ENCODE measurements around the gene AMZ2.
A peak's percentile ranks its signal among the peaks of the same experiment; 100 is the strongest.
"Not testable (repeated sequence)": the region's sequence is repeated elsewhere in the genome, so short reads cannot be mapped to it uniquely, and the experiment has no call there.

AMZ2 gene

GRCh38 chr17:68253426-68253825 is 5.6 kb downstream of the AMZ2 start:
- DNase-seq (ENCODE audit: low read depth in 2 of 2), result not testable (repeated sequence)

- DNase-seq (ENCODE audit: low read depth in 2 of 2), result no peak
These were observed 7.3 kb downstream of the AMZ2 start for GRCh38 chr17:68255151-68255550.

- no peak for DNase-seq (ENCODE audit: low read depth in 2 of 2)
These were observed 8.1 kb downstream of the AMZ2 start for GRCh38 chr17:68255731-68256538.

- not testable (repeated sequence) for DNase-seq (ENCODE audit: low read depth in 2 of 2)
These were observed 8.9 kb downstream of the AMZ2 start for GRCh38 chr17:68256701-68257100.

GRCh38 chr17:68257934-68258333 is 10.1 kb downstream of the AMZ2 start:
- DNase-seq (ENCODE audit: low read depth in 2 of 2), result no peak

GRCh38 chr17:68258890-68259647 is 11.2 kb downstream of the AMZ2 start:
- DNase-seq (ENCODE audit: low read depth in 2 of 2), result peak; percentile 39 to 54

- DNase-seq (ENCODE audit: low read depth in 2 of 2), result not testable (repeated sequence)
These were observed 11.8 kb downstream of the AMZ2 start for GRCh38 chr17:68259648-68259951.

- DNase-seq (ENCODE audit: low read depth in 2 of 2), result no peak
These were observed 12.4 kb downstream of the AMZ2 start for GRCh38 chr17:68260051-68260762.

- not testable (repeated sequence) for DNase-seq (ENCODE audit: low read depth in 2 of 2)
These were observed 14.6 kb downstream of the AMZ2 start for GRCh38 chr17:68262467-68262866.

- DNase-seq (ENCODE audit: low read depth in 2 of 2), result not testable (repeated sequence)
These were observed 15.3 kb downstream of the AMZ2 start for GRCh38 chr17:68263101-68263681.

- DNase-seq (ENCODE audit: low read depth in 2 of 2), result not testable (repeated sequence)
These were observed 18.0 kb downstream of the AMZ2 start for GRCh38 chr17:68265833-68266232.

- no peak for DNase-seq (ENCODE audit: low read depth in 2 of 2)
These were observed 25.9 kb downstream of the AMZ2 start for GRCh38 chr17:68273722-68274121.

GRCh38 chr17:68276339-68276738 is 28.5 kb downstream of the AMZ2 start:
- not testable (repeated sequence) for DNase-seq (ENCODE audit: low read depth in 2 of 2)

- no peak for DNase-seq (ENCODE audit: low read depth in 2 of 2)
These were observed 30.0 kb downstream of the AMZ2 start for GRCh38 chr17:68277807-68278206.

GRCh38 chr17:68281965-68282364 is 34.1 kb downstream of the AMZ2 start:
- not testable (repeated sequence) for DNase-seq (ENCODE audit: low read depth in 2 of 2)

- DNase-seq (ENCODE audit: low read depth in 2 of 2), result no peak
These were observed 40.5 kb downstream of the AMZ2 start for GRCh38 chr17:68288375-68288774.

GRCh38 chr17:68288804-68289203 is 41.0 kb downstream of the AMZ2 start:
- no peak for DNase-seq (ENCODE audit: low read depth in 2 of 2)

GRCh38 chr17:68289473-68289872 is 41.6 kb downstream of the AMZ2 start:
- no peak for DNase-seq (ENCODE audit: low read depth in 2 of 2)

GRCh38 chr17:68289936-68290267 is 42.1 kb downstream of the AMZ2 start:
- DNase-seq (ENCODE audit: low read depth in 2 of 2), result no peak

GRCh38 chr17:68290268-68290954 is 42.6 kb downstream of the AMZ2 start:
- DNase-seq (ENCODE audit: low read depth in 2 of 2), result peak; percentile 35 to 42

GRCh38 chr17:68290955-68291835 is 43.4 kb downstream of the AMZ2 start, which contains the start of the genes ARSG and SLC16A6:
Gene ARSG (plus strand): TSS chr17:68291495. CDS start chr17:68307494, 15,999 bp downstream.
Gene SLC16A6 (minus strand): TSS chr17:68291127. CDS start chr17:68278320, 12,807 bp downstream.
- DNase-seq (ENCODE audit: low read depth in 2 of 2), result peak; percentile 59 to 70
